Aorta (tissue), 5 donors: ENCODE measurements around the gene BGN. TPM values are rescaled to one million over a fixed set of nuclear protein-coding genes. Genes with fewer than 3 reads are reported as not detected.

Experiments used
- ATAC-seq: fragments of 200-7000 bp; cut with Tn5 transposase; one replicate; pipeline ENCODE4 v1.9.1; 2022; ENCODE audit warnings: moderate library complexity; ENCODE audit not compliant: low FRiP score
- DNase-seq, 2 donors: peaks; one replicate each; pipeline ENCODE4 v3.0.0-alpha.2; 2020
- H3K27ac ChIP-seq, 2 donors: one replicate each; pipeline ENCODE4 v1.5.1; 2013; ENCODE audit warnings: low read length in 2 of 2, mild to moderate bottlenecking in 2 of 2, moderate library complexity in 2 of 2, control low read depth in 1 of 2, inconsistent platforms in 1 of 2, low read depth in 1 of 2
- H3K27me3 ChIP-seq, 2 donors: one replicate each; pipeline ENCODE4 v1.6.1; 2013; ENCODE audit warnings: control low read depth in 1 of 2, low read length in 1 of 2, mild to moderate bottlenecking in 1 of 2, moderate library complexity in 1 of 2; ENCODE audit not compliant: insufficient read depth in 2 of 2, control insufficient read depth in 1 of 2
- H3K36me3 ChIP-seq, 2 donors: one replicate each; pipeline ENCODE4 v1.6.1; 2013; ENCODE audit warnings: control low read depth in 1 of 2, low read length in 1 of 2, mild to moderate bottlenecking in 1 of 2; ENCODE audit not compliant: insufficient read depth in 2 of 2, control insufficient read depth in 1 of 2
- H3K4me1 ChIP-seq, 2 donors: one replicate each; pipeline ENCODE4 v1.6.1; 2013; ENCODE audit warnings: low read length in 2 of 2, control low read depth in 1 of 2, mild to moderate bottlenecking in 1 of 2, moderate library complexity in 1 of 2; ENCODE audit not compliant: insufficient read depth in 2 of 2, control insufficient read depth in 1 of 2
- H3K4me3 ChIP-seq, 2 donors: one replicate each; pipeline ENCODE4 v1.5.1; 2013; ENCODE audit warnings: low read length in 2 of 2, control low read depth in 1 of 2, mild to moderate bottlenecking in 1 of 2
- H3K9me3 ChIP-seq: one replicate; pipeline ENCODE4 v1.6.1; 2013; ENCODE audit warnings: mild to moderate bottlenecking, low read length; ENCODE audit not compliant: control insufficient read depth
- whole genome bisulfite sequencing, 2 donors: extraction: QIAGEN DNeasy Blood & Tissue Kit; methylation state at CpG; one replicate each; pipeline ENCODE4 v1.1.7; 2013; 5-methylcytosine and 5-hydroxymethylcytosine counted together
- intact Hi-C, 2 donors: fragments of 100-400 bp; cut with DNase I; formaldehyde crosslinking; loops; one replicate each; pipeline versions ENCODE4 v1.14.2 to v1.15.0; 2022
- polyA plus RNA-seq, 2 donors: library from polyadenylated mRNA; stranded (reverse); fragments of 200-250 nt; gene quantifications; one replicate each; pipeline ENCODE4 v1.2.3, GENCODE V29; 2013
- total RNA-seq, 2 donors: library from RNA; stranded (reverse); fragmentation: NEBNext Ultra II Directional; extraction: Animal tissue kit (Norgen Biotek cat#: 25700); gene quantifications; one replicate each; pipeline ENCODE4 v1.2.1, GENCODE V29; 2021
- donor health status: healthy with polysubstance abuse.
- donor health status: Bipolar disorder and iron deficiency.
- donor health status: DM: no; HTN: no; CAD: no.
- donor health status: DM: no; HTN: no; CAD: no.
- donor health status: DM: yes; HTN: yes; CAD: no.

Gene BGN
- total and polyA plus RNA-seq, 4 donors = 1,177 to 3,171 (median 1,801) TPM

DNA sequence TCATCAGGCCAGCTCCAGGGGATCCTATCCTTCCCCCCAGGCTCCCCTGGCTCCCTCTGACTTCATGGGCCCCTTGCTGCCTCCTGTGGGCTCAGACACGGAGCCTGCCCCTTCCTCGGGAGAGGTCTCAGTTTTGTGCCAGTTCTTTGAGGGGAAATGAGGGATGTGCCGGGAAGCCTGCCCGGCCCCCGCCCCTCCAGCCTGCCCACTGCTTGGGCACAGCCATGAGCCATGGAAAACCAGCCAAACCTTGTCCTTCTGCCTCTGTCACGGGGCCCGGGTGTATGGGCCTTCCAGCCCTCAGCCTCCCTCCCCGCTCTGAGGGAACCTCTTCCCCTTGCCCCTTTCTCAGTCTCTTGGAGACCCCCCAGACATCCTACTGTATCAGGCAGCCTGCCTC lies 6.8 kb downstream of the BGN start:
- H3K4me3 ChIP-seq = no peak overlapping the region
- H3K36me3 ChIP-seq = no peaks in the 10 kb centered on the region
- peak overlapping the region in 1 of 2 donors; percentile 79 for H3K27ac ChIP-seq
- DNase-seq = no peak
- WGBS, 2 donors = 7 to 33% methylated on average over 8 of the region's 8 CpGs
- intact Hi-C loops = no loop called here
- no peaks in the 10 kb centered on the region for H3K4me1 ChIP-seq
- no peaks in the 10 kb centered on the region for H3K9me3 ChIP-seq
- H3K27me3 ChIP-seq = no peaks in the 10 kb centered on the region
- no peak for ATAC-seq

DNA sequence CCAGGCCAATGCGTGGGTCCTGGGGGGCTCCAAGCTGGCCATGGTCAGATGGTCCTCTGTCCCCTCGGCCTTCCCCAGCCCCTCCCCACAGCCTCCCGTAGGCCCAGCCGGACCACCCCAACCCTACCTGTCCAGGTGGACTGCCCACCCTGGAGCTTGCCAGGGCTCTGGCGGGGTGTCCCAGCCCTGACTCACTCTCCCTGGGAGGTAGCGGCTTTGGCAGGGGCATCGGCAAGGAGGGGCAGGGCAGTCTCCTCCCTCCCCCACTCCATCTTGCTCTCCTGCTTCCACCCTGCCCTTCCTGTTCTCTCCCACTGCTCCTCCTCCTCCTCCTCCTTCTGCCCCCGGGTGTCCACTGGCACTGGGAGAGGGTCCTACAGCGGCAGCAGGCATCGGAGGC lies 7.4 kb downstream of the BGN start:
- DNase-seq (no peak), ATAC-seq (no peak)
- Histone ChIP-seq H3K27ac (peak overlapping the region in 1 of 2 donors; percentile 78), H3K4me1 (no peaks in the 10 kb centered on the region), H3K36me3 (no peaks in the 10 kb centered on the region), H3K27me3 (no peaks in the 10 kb centered on the region), H3K4me3 (no peak overlapping the region), H3K9me3 (no peaks in the 10 kb centered on the region)
- intact Hi-C loops = no loop called here
- WGBS, 2 donors = 12 to 43% methylated on average over 10 of the region's 10 CpGs

DNA sequence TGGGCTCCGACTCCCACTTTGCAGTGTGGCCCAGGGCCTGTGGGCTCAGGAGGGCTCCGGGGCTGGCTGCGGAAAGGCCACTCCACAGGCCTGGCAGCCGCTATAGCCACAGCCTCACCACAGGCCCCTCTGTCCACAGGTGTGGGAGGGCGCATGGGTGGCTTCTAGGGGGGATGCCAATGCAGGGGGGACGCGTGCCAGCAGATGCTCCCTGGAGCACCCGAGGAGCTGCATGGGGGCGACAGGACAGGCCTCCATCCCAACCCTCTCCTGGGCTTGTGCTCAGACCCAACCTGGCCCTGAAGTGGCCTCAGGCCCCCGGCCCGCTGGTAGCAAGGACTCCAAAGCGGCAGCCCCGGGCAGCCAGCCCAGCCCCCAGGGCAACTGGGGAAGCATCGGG lies 8.0 kb downstream of the BGN start:
- Histone ChIP-seq H3K36me3 (no peaks in the 10 kb centered on the region), H3K27me3 (no peaks in the 10 kb centered on the region), H3K4me1 (no peaks in the 10 kb centered on the region), H3K9me3 (no peaks in the 10 kb centered on the region), H3K27ac (peak overlapping the region in 1 of 2 donors; percentile 32), H3K4me3 (no peak overlapping the region)
- intact Hi-C loops = no loop called here
- no peak for DNase-seq
- no peak for ATAC-seq
- WGBS, 2 donors = 52 to 80% methylated on average over 13 to 14 of the region's 14 CpGs

DNA sequence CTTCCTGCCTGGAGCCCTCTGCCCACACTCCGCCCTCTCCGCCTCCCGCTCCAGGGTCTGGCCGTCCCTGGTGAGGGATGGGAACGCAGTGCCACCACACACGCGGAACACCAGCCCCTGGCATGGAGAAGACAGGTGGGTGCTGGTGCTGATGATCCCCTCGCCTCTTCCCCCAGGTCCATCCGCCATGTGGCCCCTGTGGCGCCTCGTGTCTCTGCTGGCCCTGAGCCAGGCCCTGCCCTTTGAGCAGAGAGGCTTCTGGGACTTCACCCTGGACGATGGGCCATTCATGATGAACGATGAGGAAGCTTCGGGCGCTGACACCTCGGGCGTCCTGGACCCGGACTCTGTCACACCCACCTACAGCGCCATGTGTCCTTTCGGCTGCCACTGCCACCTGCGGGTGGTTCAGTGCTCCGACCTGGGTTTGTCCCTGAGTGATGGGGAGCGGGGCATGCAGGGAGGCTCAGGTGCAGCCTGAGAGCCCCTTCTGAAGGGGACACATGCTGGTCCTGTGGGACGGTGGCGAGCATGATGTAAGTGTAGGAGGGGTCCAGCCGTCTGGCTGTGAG lies 9.8 kb downstream of the BGN start:
- Histone ChIP-seq H3K27ac (no peak overlapping the region), H3K27me3 (no peaks in the 10 kb centered on the region), H3K4me1 (no peaks in the 10 kb centered on the region), H3K36me3 (no peaks in the 10 kb centered on the region), H3K9me3 (no peaks in the 10 kb centered on the region), H3K4me3 (no peak overlapping the region)
- DNase-seq (no peak), ATAC-seq (no peak)
- WGBS, 2 donors = 62 to 72% methylated on average over 26 of the region's 26 CpGs
- intact Hi-C loops = no loop called here

DNA sequence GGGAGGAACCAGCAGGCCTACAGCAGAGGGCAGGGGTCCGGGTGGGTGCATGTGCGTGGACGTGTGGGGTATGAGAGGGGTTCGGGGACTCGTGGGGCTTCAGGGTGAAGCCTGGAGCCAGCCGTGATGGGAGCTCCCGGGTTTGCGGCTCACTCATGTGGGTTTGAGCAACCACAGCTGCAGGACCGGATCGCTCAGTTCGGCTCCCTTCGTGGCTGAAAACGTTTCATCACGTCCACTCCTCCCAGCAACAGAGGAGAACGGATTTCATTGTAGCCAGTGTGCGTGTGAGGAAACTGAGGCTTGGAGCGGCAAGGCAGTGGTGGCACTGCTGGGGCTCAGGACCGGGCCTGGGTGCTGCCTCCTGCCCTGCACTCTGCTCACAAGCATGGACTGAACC lies 10.6 kb downstream of the BGN start:
- WGBS, 2 donors = 67 to 83% methylated on average over 18 of the region's 18 CpGs
- Histone ChIP-seq H3K4me1 (no peaks in the 10 kb centered on the region), H3K27ac (no peak overlapping the region), H3K9me3 (no peaks in the 10 kb centered on the region), H3K36me3 (no peaks in the 10 kb centered on the region), H3K4me3 (no peak overlapping the region), H3K27me3 (no peaks in the 10 kb centered on the region)
- intact Hi-C loops = no loop called here
- no peak for ATAC-seq
- DNase-seq = no peak

DNA sequence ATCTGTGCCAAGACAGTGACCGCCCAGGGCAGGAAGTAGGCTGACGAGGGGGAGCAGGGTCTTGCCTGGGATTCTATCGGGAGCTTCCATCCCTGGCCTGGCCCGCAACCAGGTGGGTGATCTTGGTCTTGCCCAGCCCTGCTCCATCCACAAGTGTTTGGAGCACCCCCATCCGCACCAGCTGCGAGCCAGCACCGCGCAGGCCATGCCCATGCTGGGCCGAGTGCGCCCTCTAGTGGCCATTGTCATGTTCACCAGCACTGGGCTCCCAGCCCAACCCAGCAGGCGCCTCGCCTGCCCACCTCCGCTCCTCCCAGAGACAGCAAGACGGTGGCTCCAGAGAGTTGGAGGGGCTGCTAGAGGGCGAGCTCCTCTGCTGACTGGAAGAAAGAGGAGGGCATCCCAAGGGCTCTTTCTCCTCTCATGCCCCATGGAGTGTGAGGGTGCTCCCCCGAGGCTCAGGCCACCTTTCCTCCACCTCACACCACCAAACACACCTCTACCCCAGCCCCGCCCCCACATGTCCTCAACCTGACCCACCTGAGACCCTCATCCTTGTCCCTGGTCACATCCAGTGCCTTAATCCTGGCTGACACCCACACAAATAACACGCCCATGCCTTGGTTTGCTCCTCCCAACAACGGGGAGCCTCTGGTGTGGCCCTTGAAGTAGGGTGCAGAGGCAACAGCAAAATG lies 12.9 kb downstream of the BGN start:
- H3K27me3 ChIP-seq = no peaks in the 10 kb centered on the region
- H3K36me3 ChIP-seq = no peaks in the 10 kb centered on the region
- H3K4me1 ChIP-seq = no peaks in the 10 kb centered on the region
- H3K4me3 ChIP-seq = no peak overlapping the region
- 12 to 17% methylated on average over 16 to 19 of the region's 19 CpGs for WGBS, 2 donors
- H3K9me3 ChIP-seq = no peaks in the 10 kb centered on the region
- DNase-seq (peak; percentile 91 to 94), ATAC-seq (peak; percentile 84)
- intact Hi-C loops = loop anchor here (1.0 to 2.0 kb wide), 2 partner anchors 36 to 37 kb away; partner anchors contain the start of gene HAUS7 (in 1 of the 2)
- H3K27ac ChIP-seq = peak overlapping the region in 1 of 2 donors; percentile 31

DNA sequence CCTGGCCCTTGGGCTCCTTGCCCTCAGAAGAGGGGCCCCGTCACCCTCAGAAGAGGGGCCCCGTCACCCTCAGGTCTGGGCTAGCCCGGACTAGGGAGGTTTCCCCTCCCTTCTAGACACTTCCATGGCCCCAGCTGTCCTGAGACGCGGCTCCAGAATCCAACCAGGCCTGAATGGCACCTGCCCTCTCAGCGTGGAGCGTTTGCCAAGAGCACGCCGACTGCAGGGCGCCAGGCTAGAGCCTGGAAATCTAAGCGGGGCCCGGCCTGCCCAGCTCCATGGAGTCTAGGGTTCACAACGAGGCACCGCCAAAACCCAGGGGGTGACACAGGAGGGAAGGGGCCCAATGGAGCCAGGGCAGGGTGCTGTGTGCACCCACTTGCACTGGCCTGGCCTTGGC lies 14.8 kb downstream of the BGN start:
- H3K9me3 ChIP-seq = no peaks in the 10 kb centered on the region
- H3K36me3 ChIP-seq = no peaks in the 10 kb centered on the region
- H3K27ac ChIP-seq = no peak overlapping the region
- ATAC-seq (no peak), DNase-seq (no peak)
- intact Hi-C loops = no loop called here
- H3K4me1 ChIP-seq = no peaks in the 10 kb centered on the region
- no peaks in the 10 kb centered on the region for H3K27me3 ChIP-seq
- 11 to 52% methylated on average over 14 of the region's 14 CpGs for WGBS, 2 donors
- no peak overlapping the region for H3K4me3 ChIP-seq

DNA sequence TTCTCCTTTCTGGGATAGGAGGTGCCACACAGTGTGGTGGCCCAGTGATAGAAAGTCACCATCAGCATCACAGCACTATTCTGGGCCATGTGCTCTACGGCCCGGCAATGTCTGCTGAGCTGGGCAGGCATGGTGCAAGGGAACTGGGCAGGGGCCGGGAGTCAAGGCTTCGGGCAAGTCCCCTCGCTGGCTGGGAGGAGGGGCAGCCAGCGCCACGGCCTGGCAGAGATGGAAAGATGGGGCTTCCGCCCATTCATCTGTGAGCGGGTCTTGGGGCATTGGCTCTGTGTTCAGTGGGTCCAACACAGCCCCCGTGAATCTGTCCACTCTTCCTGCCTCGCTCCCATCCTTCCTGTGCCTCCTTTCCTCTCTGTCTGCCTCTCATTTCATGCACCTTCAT lies 15.6 kb downstream of the BGN start:
- Histone ChIP-seq H3K4me1 (no peaks in the 10 kb centered on the region), H3K36me3 (no peaks in the 10 kb centered on the region), H3K9me3 (no peaks in the 10 kb centered on the region), H3K27me3 (no peaks in the 10 kb centered on the region), H3K27ac (no peak overlapping the region), H3K4me3 (no peak overlapping the region)
- 11 to 24% methylated on average over 11 of the region's 11 CpGs for WGBS, 2 donors
- ATAC-seq (no peak), DNase-seq (no peak)
- intact Hi-C loops = no loop called here

DNA sequence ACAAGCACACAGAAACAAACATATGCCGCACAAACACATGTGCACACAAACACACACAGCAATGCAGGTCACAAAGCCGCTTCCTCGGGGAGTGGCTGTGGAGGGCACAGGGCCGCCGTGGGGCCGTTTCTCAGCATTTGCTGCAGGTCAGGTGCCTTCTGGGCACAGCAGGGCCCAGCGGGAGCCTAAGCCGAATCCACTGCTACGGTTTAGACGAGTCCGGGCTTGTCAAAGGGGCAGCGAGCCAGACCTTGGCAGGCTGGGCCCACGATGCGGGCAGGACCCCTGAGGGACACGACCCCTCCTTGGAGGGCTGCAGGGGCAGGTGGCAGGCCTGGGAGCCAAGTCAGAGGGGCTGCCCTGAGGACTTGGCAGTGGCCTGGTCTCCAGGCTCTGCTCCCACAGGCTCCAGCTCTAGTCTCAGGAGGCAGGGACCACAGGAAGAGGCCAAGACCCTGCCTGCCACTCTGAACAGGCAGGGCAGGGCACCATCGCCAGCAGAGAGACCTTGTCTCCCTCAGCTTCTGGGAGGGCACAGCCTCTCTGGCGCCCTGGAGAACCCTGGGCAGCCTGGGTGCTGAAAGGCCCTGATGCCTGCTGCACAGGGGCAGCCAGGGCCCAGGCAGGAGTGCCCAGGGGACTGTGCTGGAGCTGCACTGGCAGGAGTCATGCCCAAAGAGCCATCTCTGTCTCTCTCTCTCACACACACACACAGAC lies 17.2 kb downstream of the BGN start:
- Histone ChIP-seq H3K27ac (no peak overlapping the region), H3K9me3 (no peaks in the 10 kb centered on the region), H3K27me3 (no peaks in the 10 kb centered on the region), H3K4me1 (no peaks in the 10 kb centered on the region), H3K36me3 (no peaks in the 10 kb centered on the region), H3K4me3 (no peak overlapping the region)
- DNase-seq (no peak), ATAC-seq (no peak)
- intact Hi-C loops = no loop called here
- 8 to 44% methylated on average over 17 of the region's 17 CpGs for WGBS, 2 donors
